Urothelium cell line (cell line): ENCODE data around the gene FGD6.
"Not testable (repeated sequence)": the region's sequence is repeated elsewhere in the genome, so short reads cannot be mapped to it uniquely, and the experiment has no call there.

Experiments
- DNase-seq: peaks from one replicate; pipeline ENCODE4 v3.0.0; 2011; ENCODE audit warnings: low spot score, mixed read lengths
- FAIRE-seq: peaks from 2 replicates; lab custom pipeline; 2011; peaks lifted over from hg19 to GRCh38; lab: Jason Lieb, UNC

FGD6 gene

DNA sequence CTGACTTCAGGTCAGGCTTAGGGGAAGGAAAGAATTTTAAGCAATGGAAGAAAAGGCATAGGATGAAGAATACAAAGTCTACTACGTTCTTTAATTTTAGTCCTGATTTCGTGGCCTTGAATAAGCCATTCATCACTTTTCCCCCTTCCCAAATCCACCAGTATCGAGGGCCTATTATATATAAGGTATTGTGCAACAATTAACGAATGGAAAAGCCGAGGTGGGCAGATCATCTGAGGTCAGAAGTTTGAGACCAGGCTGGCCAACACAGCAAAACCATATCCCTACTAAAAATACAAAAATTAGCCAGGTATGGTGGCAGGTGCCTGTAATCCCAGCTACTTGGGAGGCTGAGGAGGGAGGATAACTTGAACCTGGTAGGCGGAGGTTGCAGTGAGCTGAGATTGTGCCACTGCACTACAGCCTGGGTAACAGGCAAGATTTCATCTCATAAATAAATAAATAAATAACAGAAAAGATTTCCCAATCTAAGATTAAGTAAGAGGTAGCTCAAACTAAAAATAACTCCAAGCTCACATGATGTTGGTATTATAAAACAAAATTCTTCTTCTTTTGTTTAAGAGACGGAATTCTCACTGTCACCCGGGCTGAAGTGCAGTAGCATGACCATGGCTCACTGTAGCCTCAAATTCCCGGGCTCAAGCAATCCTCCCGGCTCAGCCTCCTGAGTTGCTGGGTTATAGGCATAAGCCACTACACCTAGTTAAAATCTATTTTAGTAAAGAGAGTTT is 85.5 kb downstream of the FGD6 start:
- DNase-seq (no peak), FAIRE-seq (no peak)

DNA sequence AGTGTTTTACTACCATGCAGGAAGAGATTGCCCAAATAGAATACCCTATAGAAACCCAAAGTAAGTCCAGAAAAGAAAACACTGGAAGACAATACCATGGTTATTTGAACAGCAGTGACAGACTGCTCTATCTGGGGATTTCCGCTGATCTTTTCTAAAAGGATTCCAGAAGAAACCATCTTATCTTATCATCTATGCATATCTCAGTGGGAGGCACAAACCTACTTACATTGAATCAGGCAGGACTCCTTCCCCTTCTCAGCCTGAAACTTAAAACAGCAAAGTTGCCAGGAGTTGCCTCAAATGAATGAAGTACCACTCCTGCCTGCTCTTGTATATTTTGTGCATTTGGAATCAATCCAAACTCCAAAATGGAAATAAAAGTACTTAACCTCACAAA is 87.2 kb downstream of the FGD6 start:
- DNase-seq (no peak), FAIRE-seq (no peak)

DNA sequence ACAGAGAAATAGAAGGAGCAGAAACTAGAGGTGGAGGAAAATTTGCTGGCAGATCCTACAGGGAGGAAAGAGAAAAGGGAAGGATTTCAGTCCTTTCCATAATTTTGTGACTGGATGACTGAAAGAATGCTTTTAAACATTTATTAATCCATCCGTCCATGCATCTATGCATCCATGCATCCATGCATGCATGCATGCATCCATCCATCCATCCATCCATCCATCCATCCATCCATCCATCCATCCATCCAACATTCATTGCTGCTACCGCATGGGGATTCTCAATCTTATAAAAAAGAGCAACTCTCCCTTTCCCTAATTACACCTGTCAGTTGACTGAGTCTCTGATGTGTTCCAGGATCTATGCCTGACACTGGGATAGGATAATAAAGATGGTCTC is 88.2 kb downstream of the FGD6 start:
- no peak for DNase-seq
- no peak for FAIRE-seq

DNA sequence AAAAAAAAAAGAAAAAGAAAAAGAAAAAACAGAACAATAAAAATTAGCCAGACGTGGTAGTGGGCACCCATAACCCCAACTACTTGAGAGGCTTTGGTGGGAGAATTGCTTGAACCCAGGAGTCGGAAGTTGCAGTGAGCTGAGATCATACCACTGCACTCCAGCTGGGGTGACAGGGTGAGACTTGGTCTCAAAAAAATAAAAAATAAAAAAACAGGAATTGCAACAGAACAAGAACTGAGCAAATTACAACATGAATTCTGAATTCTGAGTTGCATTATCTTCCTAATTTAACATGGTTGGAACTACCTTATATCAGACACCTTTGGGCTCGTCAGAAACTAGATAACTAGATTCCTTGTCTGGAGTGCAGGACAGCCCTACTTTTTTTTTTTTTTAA is 90.5 kb downstream of the FGD6 start:
- DNase-seq (no peak), FAIRE-seq (no peak)

DNA sequence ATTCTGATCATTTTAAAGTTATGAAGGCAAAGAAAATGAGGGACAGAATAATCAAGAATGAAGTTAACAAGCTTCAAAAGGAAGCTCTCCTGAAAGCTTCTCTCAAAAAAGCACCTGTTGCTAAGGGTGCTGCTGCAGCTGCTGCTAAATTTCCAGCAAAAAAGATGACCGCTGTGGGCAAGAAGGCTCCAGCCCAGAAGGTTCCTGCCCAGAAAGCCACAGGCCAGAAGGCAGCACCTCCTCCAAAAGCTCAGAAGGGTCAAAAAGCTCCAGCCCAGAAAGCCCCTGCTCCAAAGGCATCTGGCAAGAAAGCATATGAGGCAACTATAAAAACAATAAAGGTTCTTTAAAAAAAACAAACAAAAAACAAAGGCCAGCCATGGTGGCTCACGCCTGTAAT is 91.2 kb downstream of the FGD6 start:
- FAIRE-seq = no peak
- no peak for DNase-seq

DNA sequence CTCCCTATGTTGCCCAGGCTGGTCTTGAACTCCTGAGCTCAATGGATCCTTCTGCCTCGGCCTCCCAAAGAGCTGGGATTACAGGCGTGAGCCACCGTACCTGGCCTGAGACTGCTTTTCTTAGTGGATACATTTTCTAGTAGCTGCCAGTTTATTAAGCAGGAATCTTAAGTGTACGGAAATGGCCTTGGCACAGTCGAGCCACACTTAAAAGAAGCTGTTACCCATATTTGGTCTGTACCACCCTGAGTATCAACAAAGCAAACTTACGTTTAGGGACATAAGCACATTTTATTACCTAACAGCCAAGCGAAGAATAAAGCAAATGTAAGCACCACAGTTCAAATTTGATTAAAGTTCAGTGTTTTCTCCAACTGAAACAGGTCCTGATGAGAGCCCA is 93.2 kb downstream of the FGD6 start:
- DNase-seq = no peak
- no peak for FAIRE-seq

DNA sequence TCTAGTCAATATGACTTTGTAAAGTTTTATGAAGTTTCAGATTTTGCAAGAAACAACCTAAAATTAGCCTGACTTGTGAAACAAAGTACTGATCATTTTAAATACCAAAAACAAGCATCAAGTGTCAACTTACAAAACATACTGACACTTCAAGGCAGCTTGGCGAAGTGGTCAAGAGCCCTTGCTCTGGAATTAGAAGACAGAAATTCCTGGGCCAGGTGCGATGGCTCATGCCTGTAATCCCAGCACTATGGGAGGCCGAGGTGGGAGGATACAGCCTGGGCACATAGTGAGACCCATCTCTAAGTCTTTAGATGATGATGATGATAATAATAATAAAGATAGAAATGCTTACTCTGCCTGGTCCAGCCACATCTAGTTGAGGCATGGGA is 98.5 kb downstream of the FGD6 start:
- DNase-seq (no peak), FAIRE-seq (no peak)

DNA sequence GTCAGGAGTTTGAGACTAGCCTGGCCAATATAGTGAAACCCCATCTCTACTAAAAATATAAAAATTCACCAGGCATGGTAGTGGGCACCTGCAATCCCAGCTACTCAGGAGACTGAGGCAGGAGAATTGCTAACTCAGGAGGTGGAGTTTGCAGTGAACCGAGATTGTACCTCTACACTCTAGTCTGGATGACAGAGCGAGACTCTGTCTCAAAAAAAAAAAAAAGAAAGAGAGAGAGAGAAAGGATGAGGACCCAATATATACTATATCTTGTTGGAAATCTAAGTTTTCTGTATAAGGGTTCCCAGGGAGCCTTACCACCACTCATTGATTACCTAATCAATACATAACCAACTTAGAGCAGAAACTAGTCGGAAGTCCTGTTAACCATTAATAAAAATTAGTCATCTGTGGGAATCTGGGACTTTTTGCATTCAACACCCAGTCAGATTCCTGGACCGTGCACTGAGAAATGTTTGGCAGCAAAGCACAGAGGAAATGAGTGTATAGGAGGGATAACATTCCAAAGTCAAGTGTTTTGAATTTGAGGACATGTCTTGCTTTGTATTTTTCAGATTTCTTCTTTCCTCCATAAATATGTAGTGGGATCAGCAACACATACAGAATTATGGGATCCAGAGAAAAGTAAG is 99.0 kb downstream of the FGD6 start:
- FAIRE-seq (no peak), DNase-seq (peak; percentile 26)

DNA sequence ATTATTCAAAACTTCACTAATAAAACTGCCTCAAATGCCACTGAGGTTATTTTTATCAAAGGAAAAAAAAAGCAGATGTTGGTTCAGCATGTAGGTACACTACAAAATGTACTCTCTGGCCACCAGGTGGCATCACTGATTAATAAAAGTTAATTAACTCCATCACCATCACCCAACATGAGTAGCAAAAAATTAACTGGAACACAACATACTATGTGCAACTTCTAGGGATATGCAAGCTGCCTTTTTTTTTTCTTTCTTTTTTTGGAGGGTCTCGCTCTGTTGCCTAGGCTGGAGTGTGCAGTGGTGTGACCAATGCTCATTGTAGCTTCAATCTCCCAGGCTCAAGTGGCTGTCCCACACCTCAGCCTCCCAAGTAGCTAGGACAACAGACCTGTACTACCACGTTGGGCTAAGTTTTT is 100.1 kb downstream of the FGD6 start:
- FAIRE-seq = no peak
- DNase-seq = peak; percentile 25

DNA sequence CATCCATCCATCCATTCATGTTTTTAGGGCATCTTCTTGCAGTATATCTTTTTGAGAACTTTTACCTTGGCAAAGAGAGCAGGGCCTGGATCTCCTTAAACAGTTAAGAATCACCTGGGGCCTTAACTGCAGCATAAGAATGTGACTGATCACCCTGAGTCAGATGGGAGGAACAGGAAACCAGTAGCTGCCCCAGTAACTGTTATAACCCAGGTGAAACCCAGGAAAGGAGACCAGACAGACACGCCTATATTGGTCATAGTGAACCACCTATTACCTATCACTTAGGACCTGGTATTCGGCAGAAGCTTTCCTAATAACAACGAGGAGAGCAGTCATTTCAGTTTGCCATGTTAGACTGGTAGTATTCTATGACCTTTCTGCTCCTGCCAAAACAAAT is 100.5 kb downstream of the FGD6 start:
- DNase-seq = peak; percentile 18
- no peak for FAIRE-seq

DNA sequence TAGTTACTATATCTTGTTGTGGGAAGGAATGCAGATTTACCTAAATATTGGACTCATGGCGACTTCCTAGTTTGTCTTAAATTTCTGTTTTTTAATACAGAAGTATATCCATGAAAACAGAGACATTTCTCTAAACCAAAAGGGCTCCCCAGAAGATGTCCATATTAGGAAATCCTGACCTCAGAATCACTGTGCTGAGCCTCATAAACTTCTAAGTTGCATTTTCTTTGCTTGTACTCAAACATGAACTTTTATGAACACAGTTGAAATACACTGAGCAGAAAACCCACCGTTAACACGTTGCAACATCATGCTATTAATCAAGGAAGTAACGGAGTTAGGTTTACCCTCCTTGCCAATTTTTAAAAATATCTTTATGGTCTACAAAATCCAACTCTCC is 100.9 kb downstream of the FGD6 start:
- FAIRE-seq (no peak), DNase-seq (no peak)

DNA sequence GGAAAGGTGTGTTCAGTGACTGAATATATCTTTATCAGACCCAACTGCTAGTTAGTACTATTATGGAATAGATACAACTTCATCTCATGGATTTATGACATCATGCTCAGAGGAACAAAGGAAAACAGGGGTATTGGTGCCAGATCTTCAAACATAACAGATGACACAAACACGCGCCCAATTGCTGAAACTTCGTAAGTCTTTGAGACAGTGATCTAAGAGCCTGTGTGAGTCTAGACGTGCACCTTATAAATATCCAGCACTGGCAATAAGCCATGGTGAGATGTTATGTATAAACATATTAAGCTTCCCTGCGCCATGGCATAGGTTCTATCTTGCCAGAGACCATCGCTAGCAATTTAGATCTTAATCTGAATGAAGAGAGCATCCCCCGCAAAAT is 101.6 kb downstream of the FGD6 start:
- FAIRE-seq (no peak), DNase-seq (no peak)

DNA sequence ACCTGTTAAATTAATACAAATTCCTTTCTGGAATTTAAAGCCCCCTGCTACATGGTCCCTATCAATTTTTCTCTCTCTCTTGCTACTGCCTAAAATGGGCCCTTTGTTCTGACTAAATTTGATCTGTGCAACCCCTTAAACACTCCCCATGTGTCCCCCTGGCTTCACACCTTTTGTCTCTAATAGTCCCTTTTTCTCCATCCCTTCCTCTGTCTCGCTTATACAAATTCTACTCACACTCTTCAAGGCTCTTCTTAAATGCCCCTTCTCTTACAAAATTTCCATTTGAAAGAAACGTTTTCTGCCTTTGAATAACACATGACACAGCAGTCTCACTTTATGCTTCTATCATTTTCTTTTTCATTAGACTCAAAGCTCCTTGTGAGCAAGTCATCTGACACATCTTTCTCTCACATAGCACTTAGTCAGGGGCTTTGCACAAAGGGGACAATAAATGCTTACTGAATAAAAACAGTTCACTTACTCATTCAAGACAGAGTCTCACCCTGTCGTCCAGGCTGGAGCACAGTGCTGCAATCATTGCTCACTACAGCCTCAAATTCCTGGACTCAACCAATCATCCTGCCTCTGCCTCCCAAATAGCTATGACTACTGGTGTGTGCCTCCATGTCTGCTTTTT is 102.4 kb downstream of the FGD6 start:
- FAIRE-seq (no peak), DNase-seq (no peak)

DNA sequence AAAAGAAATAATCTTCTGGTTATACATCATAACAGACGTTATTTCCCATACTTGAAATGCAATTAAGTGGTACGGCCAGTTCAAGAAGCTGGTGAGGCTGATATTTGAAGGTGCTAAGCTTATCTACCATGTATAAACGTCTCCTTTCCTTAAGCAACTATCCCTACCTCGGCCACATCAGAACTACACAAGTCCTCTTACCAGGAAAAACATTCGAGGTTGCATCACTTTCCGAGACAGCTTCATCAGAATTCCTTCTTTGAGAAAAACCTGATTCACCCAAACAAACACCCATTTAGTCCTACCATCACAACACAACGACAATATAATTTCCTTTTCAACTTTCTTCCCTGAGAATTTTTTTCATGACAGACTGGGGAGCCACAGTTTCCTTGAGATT is 109.9 kb downstream of the FGD6 start:
- no peak for FAIRE-seq

DNA sequence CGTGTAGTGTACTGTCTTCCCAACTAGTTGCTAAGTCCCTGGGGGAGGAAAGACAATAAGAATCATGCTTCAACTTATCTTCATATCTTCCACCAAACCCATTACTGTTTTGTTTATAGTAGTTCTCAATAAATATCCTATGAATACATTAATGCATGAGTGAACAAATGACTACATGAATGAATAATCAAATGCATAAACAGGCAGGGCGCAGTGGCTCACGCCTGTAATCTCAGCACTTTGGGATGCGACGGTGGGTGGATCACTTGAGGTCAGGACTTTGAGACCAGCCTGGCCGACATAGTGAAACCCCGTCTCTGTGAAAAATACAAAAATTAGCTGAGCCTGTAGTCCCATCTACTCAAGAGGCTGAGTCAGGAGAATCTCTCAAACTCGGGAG is 111.7 kb downstream of the FGD6 start:
- no peak for FAIRE-seq

More for the DNA sequence above, 109.9 kb downstream of the FGD6 start:
- DNase-seq = no peak

DNA sequence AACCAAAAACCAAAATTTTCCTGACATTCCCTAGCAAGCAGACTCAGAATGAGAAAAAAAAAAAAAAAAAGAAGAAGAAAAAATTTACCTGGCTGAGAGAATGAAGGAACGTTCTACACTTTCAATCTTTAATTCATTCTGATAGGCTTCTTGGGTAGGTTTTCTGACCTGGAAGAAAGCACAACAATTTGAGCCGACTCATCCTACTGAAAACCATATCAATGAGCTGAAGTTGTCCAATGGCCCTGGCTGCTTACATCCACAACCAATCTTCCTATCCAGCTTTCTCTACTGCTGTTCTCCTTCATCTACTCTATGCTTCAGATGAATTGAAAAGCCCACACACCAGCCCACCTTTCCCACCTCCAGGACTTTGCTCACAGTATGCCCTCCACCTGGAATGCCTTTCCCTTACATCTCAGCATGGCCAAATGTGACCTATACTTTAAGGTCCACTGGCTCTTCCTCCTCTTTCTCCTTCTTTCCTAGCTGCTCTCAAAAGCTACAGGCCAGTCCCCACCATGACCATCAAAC is 112.3 kb downstream of the FGD6 start:
- no peak for DNase-seq

More for the DNA sequence above, 111.7 kb downstream of the FGD6 start:
- no peak for DNase-seq

DNA sequence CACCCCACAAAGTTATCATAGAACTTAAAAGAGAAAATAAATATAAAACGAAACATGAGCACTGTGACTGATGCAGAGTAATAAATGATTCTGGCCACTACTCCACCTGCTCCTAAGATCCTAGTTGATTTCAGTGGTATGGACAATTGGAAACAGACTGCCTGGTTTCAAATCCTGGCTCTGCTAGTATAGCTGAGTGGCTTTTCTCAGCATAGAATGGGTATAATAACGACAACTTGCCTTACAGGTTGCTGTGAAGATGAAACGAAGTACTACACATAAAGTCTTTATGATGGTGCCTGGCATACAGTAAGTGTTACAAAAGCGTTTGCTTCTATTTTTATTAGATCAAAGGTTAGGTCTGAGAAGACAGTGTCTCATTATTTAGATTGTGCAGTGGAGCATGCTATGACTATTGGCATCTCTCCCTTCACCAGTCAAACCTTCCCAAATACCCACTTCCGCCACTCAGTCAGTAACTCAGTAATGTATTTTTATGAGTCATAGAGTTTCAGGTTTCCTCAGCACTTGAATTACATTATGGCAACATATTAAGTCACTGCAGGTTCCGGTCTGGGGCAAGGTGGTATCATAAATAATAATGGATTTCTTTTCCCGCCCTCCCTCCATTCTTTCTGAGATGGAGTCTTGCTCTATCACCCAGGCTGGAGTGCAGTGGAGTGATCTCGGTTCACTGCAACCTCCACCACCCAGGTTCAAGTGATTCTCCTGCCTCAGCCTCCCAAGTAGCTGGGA is 114.2 kb downstream of the FGD6 start:
- peak; percentile 69 for DNase-seq
- FAIRE-seq = no peak

More for the DNA sequence above, 112.3 kb downstream of the FGD6 start:
- FAIRE-seq = no peak

DNA sequence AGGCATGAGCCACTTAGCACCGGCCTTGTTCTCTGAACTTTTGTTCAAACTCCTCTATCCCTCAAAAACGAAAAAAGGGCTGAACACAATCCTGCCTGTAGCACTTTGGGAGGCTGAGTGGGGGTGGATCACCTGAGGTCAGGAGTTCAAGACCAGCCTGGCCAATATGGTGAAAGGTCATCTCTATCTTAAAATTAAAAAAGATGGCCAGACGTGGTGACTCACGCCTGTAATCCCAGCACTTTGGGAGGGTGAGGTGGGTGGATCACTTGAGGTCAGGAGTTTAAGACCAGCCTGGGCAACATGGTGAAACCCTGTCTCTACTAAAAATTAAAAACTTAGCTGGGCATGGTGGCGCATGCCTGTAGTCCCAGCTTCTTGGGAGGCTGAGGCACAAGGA is 115.3 kb downstream of the FGD6 start:
- FAIRE-seq, DNase-seq: not testable (repeated sequence)

DNA sequence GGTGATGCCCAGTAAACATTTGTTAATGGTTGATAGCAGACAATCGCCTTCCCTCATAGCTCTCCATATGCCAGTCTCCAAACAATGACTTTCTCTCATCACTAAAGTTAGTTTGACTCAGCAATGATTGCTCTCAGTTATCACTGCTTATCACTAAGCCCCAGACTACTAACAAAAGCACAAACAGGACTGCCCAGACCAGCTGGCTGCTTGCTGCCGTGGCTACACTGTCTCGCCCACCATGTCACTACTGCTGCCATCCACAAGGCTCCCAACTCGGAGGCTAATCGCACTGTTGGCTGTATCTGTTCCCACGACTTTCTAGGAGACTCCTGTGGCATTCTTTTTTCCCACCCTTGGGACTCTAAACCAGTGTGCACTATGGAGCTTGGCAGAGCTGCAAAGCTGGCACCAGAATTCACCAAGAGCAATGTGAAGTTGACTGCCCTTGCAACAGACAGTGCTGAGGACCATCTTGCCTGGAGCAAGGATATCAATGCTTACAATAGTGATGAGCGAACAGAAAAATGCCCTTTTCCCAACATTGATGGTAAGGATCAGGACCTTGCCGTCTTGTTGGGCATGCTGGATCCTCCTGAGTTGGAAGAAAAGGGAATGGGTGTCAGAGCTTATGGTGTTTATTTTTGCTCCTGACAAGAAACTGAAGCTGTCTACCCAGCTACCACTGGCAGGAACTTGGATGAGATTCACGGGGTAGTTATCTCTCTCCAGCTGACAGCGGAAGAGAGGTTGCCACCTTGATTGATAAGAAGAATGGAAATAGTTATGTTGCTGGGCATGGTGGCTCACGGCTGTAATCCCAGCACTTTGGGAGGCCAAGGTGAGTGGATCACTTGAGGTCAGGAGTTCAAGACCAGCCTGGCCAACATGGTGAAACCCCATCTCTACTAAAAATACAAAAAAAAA is 116.7 kb downstream of the FGD6 start:
- DNase-seq (no peak), FAIRE-seq (no peak)

DNA sequence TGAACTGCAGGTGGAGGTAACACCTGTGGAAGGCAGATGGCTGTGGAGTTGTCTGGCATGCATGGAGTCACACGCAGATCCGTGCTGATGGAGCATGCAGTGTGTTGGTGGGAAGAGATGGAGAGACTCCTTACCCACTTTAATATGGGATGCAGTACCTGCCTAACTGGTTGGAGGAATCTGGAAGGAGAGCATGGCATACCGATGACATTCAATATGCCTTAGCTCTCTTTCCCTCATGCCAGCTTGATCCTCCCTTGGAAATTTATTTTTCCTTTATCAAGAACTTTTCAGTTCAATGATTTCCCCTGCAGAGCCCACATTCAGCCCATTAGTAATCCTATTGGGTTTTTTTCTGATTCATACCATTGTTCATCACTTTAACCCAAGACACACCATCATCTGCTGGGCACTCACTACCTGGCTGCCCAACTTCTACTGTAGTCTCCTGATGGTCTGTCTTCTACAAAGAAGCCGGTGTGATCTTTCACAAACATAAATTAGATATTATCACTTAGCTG is 117.9 kb downstream of the FGD6 start:
- DNase-seq (no peak), FAIRE-seq (no peak)
